Fibroblast of skin of left quadriceps (primary cell): ENCODE measurements around the gene SMG9.
"Not testable (repeated sequence)": the region's sequence is repeated elsewhere in the genome, so short reads cannot be mapped to it uniquely, and the experiment has no call there.

ENCODE experiments used
- DNase-seq, 2 experiments: peaks; one replicate each; pipeline ENCODE4 v3.0.0-alpha.2; 2013; ENCODE audit warnings: low read depth in 2 of 2

Gene SMG9

DNA sequence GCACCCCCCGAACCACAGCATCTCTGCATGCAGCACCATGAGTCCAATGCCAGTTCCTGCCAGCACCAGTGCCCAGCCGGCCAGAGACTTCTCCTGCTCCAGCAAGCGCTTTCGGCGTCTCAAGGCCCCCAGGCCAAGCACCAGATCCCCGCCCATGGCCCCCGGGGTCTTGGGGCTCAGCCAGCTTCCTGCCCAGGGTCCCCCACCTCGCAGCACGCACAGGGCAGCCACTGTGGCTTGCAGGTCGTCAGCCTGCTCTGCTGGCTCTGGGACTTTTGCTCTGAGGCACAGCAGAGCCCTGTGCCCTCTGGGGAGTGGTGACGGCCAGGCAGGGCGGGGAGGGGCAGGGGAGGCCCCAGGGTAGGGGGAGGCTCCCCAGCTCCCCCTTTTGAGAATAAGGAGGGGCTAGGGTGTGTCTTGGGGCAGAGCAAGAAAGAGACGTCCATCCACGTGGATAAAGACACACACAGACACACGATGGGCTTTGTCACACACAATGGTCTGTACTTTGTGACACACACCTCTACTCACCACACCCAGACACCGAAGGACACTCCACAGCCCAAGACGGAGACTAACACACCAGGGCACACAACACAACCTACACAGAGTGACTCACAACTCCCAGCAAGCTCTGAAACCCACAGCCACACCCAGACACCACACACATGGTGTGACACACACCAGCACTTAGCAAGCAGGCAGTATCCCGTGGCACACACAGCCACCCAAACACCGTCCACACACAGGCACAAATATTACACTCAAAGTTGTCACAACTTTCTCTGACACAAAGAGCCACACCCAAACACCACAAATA, 26.2 kb upstream of the SMG9 start, which contains the start of gene KCNN4:
Gene KCNN4, minus strand, starts transcription at position 268 of the 820 bp plus-strand sequence. Its CDS starts 112 bp downstream, at position 156.
- DNase-seq, result no peak

DNA sequence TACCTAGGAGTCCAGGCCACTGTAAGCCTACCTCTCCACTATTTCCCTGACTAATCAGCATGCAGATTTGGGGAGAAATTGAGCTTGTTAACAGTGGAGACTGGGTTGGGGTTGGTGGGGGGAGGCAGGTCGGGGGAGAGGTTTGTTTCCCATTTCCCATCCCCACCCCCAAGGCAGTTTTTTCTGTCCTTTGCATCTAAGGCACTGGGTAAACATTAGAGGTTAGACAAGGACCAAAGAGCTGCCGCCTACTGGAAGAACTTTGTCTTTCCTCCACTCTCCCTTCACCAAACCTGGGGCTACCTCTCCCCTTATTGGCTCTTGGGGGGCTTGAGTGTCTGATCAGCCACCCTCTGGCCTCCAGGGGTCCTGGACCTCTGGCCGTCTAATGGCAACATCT, 25.1 kb upstream of the SMG9 start:
- DNase-seq, result no peak

GRCh38 chr19:43779147-43779819, 24.5 kb upstream of the SMG9 start:
- DNase-seq, result no peak

DNA sequence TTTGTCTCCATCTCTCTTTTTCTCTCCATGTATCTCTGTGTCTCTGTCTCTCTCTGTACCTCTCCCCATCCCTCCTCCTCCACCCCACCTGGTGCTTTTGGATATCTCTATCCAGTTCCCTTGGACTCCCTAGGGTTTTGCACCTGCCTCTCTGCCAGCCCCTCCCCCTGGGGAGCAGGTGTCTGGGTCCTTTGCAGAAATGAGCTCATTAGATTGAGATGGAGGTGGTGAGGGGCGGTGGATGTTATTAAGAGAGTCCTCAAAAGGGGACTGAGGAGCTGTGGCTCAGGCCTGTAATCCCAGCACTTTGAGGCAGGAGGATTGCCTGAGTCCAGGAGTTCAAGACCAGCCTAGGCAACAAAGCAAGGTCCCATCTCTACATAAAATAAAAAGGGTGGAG, 23.9 kb upstream of the SMG9 start:
- DNase-seq, result no peak

GRCh38 chr19:43777163-43777695, 22.5 kb upstream of the SMG9 start:
- DNase-seq, result peak in 1 of 2 experiments; percentile 44

GRCh38 chr19:43776286-43776685, 21.5 kb upstream of the SMG9 start:
- no peak for DNase-seq

GRCh38 chr19:43775299-43775890, 20.6 kb upstream of the SMG9 start:
- DNase-seq, result no peak

- not testable (repeated sequence) for DNase-seq
These were observed 20.1 kb upstream of the SMG9 start for GRCh38 chr19:43774940-43775258.

DNA sequence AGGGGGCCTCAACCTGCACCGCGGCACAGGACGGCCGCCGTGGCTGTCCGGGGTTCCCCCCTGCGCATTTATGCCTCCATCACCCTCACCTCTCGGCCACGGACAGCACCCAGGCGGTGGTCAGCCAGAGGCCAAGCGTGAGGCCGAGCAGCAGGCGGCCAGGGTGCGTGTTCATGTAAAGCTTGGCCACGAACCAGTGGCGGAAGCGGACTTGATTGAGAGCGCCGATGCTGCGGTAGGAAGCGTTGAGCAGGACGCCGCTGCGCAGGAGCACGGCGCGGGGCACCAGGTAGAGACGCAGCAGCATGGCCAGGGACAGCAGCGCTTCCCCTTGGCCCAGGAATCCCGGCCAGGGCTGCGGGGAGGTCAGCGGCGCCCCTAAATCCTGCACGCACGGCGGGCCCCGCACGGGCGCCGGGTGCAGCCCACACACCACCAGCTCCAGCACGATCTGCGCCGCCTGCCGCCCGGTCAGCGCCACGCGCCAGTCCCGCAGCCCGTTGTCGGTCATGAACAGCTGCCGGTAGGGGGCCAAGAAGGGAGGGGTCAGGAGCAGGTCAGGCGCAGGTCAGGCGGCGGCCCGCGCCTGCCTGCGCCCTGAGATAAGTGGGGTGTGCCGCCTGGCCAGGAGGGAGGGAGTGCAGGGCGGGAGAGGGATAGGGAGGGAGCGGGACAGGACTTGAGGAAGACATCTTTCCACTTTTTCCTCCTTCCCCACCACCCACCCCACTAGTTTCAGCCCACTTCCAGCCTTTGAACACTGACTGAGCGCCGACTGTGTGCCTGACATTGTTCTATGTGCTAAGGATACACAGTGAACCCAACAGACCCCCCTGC, 19.6 kb upstream of the SMG9 start:
- no peak for DNase-seq

DNA sequence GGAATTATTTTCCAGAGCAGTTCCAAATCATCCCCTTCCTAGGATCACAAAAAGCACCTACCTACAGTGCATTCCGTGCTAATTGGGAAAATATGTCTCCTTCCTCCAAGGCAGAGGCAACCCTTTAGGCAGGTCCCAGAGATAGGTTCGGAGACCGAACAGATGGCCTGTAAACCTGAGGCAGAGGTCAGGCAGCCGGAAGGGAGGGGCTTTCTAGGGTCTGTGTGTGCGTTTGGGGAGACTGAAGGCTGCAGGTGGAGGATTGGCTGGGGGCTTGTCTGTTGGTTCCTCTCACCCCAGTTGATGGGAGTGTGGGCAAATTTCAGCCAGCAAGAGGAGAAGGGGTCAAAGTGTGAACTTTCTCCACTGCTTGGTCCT, 19.0 kb upstream of the SMG9 start:
- no peak for DNase-seq

DNA sequence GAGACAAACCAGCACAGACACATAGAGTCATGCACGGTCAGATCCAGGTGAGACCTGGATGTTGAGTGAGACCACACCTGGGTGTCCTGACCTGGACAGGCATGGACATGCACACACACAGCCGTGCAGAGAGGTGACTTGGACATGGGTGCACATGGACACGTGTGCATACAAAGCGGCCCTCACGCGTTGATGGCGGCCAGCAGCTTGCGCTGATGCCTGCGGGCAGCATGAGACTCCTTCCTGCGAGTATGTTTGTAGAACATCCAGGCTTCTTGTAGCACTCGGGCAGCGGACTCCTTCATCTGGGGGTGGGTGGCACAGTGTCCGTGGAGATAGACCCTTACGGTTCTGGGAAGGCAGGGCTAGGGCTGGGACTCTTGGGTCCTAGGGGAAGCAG, 14.5 kb upstream of the SMG9 start:
- DNase-seq, result no peak

GRCh38 chr19:43768273-43769050, 13.7 kb upstream of the SMG9 start:
- DNase-seq, result no peak

GRCh38 chr19:43767818-43768217, 13.1 kb upstream of the SMG9 start:
- DNase-seq, result no peak

GRCh38 chr19:43767316-43767715, 12.6 kb upstream of the SMG9 start:
- DNase-seq, result no peak

DNA sequence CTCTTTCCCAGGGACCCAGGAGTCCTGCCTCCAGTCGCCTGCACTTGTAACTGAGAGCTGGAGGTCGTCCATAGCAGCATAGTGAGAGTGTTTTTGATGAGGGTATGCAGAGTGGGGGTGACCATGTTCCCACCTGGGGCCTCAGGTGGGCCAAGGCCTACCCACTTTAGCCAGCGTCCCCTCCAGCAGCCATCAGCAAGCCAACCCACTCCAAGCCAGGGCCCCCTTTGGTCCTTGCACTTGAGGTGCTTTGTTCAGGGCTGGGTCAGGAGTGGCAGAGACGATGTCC, 11.9 kb upstream of the SMG9 start:
- no peak for DNase-seq

DNA sequence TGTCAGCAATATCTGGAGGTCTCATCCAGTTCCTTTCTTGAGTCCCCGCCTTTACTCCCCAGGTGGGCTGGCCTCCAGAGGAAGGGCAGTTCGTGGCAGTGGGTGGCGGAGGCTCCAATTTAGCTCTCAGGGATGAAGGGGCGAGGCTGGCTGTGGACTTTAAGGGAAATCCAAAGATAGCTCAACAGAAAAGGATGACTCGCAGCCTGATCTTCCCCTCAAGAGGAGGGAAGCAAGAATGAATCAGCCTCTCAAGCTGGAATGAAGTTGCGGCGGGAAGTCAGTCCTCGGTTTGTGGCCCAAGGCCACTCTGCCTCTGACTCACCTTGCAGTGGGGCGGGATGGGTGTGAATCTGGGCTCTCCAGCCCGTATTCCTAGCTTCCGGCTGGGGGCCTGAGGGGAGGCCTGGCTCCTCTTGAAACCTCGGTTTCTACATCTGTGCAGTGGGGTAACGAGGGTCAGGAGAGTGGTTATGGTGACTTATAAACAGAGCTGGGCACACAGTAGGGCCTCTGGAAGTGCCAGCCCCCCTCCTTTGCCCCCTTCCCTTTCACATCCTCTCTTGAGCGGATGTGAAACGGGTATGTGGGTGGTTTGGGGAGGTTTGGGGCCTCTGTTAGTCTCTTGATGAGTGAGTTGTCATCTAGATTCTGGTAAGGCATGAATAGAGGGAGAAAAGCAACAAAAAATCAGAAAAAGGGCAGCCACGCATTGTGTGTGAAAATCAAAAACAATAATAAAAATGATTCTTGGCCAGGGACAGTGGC, 10.5 kb upstream of the SMG9 start:
- peak; percentile 87 to 89 for DNase-seq

GRCh38 chr19:43764684-43765083, 9.9 kb upstream of the SMG9 start:
- DNase-seq, result not testable (repeated sequence)

- DNase-seq, result no peak
These were observed 8.7 kb upstream of the SMG9 start for GRCh38 chr19:43763473-43763939.

DNA sequence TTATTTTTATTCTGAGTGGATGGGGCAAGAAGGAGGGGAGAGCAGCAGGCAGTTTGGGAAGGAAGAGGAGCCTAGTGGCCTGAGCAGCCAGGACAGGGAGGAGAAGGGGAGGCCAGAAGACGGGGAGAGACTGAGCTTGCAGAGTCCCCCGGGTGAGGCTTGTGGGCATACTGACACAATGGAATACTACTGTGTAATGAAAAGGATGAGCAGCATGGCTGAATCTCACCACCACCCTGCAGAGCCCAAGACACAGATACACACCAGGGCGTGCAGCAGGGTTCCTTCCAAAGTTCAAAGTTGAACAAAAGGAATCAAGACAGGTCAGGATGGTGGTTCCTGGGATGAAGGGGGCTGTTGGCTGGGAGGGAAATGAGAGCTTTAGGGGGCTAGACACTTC, 8.1 kb upstream of the SMG9 start:
- DNase-seq, result no peak

DNA sequence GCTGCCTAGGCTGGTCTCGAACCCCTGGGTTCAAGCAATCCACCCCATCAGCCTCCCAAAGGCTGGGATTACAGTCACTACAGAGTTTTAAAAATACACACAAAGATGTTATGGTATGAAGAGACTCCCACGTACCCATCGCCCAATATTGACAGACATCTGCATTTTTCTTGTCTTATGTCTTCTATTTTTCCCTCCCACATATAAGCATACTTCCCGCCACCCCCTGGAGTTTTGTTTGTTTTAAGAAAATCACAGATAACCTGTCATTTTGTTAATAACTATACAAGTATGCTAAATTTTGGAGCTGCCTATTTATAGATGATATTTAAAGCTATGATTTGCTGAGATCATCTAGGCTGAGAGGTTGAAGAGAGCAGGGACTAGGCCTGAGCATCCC, 6.2 kb upstream of the SMG9 start:
- no peak for DNase-seq
